Inflammatory macrophage treated with lipopolysaccharide for 1 hour (primary cell): Measurements from ENCODE around the gene LINGO1.
A peak's percentile ranks its signal among the peaks of the same experiment; 100 is the strongest.

Experiments used
- DNase-seq, 2 donors: peaks; one replicate each; pipeline ENCODE4 v3.0.0-alpha.2; 2020 to 2022

The LINGO1 gene

DNA sequence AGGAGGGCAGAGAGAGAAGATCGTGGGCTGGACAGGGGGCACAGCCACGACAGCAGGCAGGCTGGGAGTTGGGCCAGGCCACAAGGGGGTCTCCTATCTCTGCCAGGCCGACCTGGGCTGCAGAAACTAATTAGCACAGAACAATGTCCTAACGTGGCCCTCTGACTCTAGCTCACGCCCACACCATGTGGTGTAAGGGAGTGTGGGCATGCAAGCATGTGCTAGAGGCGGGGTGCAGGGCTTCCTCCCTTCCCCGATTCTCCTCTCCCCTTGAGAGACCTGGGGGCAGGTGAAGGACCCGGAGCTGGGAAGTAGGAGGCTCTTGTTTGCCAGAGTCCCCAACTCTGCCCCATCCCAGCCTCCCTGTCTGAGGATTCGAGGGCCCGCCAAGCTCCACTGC lies 65.5 kb downstream of the LINGO1 start:
- peak; percentile 16 to 70 for DNase-seq

DNA sequence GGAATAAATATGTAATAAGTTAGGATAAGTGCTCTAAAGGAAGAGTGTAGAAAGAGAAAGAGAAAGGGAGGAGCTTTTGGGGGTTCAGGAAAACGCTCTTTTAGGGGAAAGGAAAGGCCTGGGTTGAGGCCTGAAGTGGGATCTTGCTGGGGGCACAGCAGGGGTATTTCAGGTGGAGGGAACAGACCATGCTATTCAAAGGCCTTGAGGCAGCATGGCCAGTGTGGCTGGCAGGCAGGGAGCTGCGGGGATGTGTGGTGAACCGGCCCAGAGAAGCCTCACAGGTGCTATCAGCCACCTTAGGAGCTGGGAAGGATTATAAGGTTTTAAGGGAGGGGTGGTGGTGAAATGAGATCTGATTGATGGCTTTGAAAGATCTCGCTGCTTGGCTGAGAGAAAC lies 66.6 kb downstream of the LINGO1 start:
- DNase-seq: no peak

DNA sequence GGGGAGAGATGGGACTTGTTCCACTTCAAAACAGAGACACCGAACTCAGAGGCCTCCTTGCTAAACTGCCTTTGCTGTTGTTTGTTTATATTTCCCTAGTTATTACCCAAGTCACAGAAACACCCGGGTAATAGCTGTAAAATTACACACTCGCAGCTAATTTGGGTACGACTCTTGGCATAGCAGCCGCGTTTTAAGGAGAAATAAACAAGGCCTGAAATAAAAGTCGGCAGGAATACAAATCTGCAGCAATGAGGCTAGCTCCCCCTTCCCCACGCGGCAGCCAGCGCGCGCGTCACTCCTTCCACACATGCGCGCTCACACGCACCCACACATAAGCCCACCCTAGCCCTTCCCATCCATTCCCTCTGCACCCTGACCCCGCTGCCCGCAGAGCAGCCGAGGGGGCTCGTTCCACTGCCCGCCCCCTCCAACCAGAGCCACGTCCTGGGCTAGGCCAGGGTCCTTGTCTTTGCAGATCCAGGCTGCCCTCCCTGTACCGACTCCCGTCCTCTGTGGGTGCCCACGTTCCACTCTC lies 67.3 kb downstream of the LINGO1 start:
- DNase-seq: no peak

DNA sequence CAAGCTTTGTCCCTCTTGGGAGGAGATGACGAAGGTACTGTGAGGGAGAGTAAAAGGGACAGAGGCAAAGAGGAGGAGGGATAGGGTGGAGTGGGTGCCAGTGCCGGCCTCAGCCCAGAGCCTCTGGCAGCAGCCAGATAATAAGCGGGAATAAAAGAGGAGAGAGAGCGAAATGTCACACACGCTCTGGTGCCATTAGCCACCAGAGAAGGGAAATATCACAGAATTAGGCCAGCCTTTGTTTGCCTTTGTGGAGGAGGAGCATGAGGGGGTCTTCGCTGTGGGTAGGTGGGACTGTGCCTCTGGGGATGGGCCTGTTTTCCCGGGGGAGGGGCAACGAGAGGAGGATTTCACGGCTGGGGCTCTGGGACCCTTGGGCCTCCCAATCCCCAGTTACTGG lies 67.8 kb downstream of the LINGO1 start:
- DNase-seq: no peak

DNA sequence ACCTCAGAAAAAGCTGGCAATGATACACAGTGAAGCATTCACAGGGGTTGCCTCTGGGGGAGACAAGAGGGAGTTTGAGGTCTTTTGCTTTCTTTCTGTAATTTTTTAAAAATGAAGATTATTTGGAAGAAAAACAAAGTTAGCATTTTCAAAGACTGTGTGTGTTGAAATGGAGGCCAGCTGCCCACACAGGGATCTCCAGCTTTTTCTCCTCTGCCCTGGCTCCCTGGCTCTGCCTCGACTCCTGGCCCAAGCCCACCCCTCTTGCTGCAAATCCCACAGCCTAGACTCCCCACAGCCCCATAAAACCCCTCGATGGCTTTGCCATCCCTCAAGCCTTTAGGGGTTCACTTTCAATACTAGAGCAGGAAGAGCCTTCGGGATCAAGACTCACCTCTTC lies 68.4 kb downstream of the LINGO1 start:
- DNase-seq: no peak

DNA sequence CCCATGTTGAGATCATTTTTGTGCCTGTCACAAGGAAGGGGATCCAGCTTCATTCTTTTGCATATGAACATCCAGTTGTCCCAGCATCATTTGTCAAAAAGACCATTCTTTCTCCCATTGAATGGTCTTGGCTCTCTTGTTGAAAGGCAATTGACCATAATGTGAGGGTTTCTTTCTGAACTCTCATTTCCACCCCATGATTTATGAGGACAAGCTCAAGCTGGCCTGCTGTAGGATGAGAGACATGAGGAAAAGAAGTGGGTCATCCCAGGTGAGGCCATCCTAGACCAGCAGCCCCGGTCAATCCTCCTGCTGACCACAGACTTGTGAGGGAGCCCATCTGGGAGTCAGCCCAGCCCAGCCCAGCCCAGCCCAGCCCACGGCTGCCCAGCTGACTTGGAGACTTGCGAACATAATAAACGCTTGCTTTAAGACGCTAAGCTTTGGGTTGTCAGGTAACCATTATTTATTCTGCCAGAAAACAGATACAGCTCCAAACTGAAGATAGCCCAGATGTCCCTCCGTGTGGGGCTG lies 69.0 kb downstream of the LINGO1 start:
- DNase-seq: no peak
